HG03558 (cell line): ENCODE data around the gene RUNDC1.
A peak's percentile ranks its signal among the peaks of the same experiment; 100 is the strongest.
"Not testable (repeated sequence)": the region's sequence is repeated elsewhere in the genome, so short reads cannot be mapped to it uniquely, and the experiment has no call there.

Experiments used
- ATAC-seq: cut with Tn5 transposase; IDR thresholded peaks from one replicate; pipeline ENCODE4 v1.9.1; 2021; ENCODE audit warnings: moderate number of reproducible peaks; ENCODE audit not compliant: unreplicated experiment; ENCODE audit errors: extremely low read depth

Gene RUNDC1

DNA sequence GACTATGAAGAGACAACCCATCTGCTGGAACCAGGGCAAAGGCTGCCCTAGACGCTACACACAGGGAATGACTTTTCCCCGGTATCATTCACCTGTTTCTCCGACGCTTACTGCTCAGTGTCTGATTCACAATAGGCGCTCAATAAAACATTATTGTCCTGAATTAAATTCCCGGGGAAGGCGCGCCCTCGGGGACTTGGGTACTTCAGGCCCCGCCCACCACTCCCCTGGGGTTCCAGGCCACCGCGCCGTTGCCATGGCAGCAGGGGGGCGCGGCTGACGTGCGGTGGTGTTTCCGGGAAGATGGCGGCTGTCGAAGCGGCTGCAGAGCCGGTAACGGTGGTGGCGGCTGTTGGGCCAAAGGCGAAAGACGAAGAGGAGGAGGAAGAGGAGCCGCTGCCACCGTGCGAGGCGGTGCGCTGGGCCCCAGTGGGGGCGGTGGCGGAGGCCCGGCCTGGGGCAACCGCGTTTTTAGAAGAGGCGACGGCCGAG, at the start of gene RUNDC1:
Gene RUNDC1 (plus strand): TSS at position 292 of the 492 bp plus-strand sequence. CDS start 12 bp downstream, at position 304.
- no peak for ATAC-seq

DNA sequence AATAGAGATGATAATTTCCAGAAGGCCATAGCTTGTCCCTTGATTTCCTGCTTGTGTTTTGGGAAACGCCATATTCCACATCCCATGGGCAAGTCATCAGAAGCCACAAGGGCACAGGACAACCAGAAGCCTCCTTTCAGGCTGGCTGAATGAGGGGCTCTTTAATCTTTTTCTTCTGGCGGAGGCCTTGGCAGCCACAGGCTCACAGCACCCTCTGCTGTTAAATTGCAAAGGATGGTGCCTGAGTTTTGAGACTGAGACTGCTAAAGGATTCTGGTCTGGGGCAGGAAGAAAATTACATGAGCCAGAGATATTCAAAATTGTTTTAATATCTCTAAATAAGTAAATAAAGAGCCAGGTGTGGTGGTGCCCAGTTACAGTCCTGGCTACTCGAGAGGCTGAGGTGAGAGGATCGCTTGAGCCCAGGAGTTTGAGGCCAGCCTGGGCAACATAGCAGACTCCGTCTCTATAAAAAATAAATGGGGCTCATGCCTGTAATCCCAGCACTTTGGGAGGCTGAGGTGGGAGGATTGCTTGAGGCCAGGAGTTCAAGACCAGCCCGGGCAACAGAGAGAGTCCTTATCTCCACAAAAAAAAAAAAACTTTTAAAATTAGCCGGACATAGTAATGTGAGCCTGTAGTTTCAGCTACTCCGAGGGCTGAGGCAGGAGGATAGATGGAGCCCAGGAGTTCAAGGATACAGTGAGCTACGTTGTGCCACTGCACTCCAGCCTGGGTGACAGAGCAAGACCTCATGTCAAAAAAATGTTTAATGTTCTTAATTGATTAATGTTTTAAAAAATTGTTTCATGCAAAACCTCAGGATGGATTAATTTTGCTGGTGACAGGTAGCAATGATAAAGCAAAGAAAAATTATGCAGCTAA, 42.4 kb upstream of the RUNDC1 start:
- ATAC-seq = no peak

DNA sequence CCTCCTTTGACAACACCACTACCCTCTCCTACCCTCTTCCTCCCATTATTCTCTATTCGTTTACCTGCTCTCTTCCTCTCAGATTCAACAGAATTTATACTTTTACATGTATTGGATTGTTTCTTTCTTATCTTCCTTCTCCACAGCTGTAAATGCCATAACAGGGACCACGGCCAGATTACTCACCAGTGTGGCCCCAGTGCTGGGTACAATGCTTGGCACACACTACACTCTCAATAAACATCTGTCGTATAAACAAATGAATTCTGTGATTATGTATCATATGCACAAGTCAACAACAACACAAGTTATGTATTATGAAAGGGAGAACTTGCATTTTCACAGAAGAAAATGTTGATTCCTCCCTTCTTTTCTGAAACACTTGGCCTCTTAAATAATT, 36.2 kb upstream of the RUNDC1 start:
- ATAC-seq = no peak

DNA sequence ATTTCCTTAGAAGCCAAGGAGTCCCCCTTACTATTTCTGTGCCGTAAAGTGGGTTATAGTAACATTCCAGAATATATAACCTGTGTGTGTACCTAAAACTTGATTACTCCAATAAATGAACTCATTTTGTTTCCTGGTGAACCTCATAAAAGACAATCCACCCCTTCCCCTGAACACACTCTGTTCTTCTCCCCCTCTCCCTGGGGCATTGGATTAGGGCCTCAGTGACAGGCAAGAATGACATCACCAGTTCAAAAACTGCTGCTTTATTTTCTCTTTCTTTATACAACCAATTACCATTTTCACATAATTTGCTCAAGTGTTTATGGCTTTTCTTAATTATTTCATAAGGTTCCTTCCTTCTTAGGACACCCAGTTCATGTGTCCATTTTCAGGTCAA, 33.6 kb upstream of the RUNDC1 start:
- no peak for ATAC-seq

DNA sequence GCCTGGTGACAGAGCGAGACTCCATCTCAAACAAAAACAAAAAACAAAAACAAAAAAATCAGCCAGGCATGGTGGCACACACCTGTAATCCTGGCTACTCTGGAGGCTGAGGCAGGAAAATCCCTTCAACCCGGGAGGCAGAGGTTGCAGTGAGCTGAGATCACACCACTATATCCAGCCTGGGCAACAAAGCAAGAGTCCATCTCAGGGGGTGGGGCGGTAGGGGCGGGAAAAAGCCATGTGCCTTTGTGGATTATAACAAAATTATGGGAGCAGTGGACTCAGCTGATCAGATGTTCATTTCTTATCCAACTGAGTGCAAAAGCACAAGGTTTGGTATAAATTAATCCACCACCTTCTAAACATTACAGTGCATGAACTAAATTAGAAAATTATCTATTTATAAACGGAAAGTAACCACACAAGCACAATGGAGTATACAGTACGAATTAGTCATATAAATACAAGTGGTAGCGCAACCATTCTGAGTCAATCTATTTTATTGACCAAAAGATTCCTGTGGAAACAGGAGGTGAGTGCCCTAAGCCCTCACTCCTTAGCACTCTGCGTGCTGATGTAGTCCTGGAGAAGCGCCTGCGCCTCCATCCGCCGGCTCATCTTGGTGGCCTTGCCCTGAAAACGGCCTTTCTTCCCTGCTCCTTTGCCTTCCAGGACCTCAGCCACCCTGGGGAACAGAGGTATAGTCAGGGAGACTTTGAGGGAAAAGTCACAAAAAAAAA, 30.2 kb upstream of the RUNDC1 start:
- ATAC-seq = no peak

DNA sequence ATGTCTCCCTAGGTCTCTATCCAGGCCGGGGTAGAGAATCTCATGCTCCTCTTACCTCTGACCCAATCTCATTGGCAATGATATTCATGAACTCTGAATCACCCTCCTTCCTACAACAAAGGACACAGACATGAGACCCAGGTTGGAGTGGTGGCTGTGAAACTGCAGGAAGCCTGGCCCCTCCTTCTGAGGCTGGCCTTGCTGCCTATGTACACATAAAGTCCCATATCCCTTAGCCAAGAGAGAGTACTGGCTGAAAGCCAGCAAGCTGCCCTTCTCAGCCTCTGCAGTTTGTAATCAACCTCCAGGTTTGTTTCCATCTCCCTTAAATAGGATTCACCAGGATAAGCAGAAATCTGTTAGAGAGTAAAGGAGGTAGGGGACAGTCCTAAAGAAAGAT, 26.7 kb upstream of the RUNDC1 start:
- ATAC-seq = no peak

DNA sequence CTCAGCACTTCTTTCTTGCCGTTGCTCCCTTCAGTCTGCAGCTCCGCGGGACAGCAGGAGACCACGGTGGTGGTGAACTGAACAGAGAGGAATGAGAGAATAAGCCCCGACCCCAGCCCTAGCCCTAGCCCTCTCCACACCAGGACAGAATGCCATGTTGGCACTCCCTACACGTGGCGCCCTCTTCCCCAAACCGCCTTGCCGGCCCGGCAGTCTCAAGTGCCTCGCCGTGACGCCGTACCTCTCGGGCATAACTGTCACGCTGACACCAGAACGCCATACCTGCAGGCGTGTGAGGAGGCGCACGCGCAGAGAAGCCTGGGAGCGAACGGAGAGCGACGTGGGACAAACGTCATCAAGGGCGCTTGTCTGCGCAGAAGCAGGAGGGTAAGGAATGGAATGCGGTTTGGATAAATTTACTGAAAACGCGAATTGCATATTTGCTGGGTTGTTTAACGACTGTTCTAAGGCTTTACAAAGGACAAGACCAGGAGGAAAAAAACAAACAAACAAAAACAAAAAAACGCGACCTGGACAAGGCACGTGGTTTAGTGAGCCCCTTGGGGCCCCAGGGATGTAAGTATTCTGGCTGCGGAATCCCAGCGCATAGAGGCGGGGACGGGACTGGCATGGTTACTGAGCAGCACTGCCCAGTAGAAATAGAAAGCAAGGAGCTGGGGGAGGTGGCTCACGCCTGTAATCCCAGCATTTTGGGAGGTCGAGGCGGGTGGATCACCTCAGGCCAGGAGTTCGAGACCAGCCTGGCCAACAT, 16.0 kb upstream of the RUNDC1 start, which contains the start of gene AARSD1:
Gene AARSD1 (minus strand): TSS at position 294 of the 772 bp plus-strand sequence. CDS start 14 bp downstream, at position 280.
- ATAC-seq = peak; percentile 51

DNA sequence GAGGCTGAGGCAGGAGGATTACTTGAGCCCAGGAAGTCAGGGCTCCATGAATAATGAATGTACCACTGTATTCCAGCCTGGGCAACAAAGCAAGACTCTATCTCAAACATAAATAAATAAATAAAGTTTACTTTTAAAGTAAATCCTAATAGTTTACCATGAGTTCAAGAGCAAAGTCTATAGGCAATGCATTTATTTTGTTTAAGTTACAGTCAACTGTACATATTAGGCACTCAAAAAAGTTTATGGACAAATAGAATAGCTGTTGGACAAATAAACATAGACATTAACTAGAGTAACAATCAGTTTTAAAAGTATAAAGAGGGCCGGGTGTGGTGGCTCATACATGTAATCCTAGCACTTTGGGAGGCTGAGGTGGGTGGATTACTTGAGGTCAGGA, 12.4 kb upstream of the RUNDC1 start:
- ATAC-seq = no peak

DNA sequence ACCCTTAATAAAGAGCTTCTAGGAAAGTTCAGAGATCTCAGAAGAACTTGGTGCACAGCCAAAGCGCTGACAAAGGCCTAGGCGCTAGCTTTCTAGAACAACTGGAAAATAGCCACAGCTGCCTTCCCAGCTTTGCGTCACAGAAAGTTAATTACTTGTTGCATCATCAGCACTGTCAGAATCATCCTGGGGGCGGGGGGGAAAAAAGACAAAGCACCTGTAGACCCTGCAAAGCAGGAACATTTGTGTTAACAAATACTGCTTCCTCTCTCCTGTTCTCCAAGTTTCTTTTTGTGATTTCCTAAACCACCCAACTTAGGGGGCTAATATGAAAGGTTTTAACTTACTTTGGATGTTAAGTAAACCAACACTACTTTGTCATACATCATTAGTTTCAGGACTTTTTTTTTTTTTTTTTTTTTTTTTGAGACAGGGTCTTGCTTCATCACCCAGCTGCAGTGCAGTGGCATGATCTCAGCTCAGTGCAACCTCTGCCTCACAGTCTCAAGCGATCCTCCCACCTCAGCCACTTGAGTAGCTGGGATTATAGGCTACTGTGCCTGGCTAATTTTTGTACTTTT, 11.3 kb upstream of the RUNDC1 start:
- ATAC-seq = no peak

DNA sequence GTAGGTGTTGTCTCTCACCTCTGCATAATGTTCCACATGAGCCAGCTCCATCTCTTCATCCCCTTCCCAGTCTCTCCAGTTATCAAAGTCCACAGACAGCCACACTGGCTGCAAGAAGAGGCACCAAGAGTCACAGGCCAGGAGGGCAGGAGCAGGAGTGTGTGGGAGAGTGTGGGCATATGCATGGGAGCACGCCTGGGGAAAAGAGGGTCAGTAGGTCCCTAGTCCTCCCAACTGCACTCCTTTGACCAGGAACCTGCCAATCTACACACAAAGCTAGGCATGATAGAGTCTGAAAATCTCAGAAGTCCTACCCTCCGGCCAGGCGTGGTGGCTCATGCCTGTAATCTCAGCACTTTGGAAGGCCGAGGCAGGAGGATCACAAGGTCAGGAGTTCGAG, 8.8 kb upstream of the RUNDC1 start:
- ATAC-seq = no peak

DNA sequence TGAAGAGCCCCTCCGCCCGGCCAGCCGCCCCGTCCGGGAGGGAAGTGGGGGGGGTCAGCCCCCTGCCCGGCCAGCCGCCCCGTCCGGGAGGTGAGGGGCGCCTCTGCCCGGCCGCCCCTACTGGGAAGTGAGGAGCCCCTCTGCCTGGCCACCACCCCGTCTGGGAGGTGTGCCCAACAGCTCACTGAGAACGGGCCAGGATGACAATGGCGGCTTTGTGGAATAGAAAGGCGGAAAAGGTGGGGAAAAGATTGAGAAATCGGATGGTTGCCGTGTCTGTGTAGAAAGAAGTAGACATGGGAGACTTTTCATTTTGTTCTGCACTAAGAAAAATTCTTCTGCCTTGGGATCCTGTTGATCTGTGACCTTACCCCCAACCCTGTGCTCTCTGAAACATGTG, 7.0 kb upstream of the RUNDC1 start:
- ATAC-seq = not testable (repeated sequence)

DNA sequence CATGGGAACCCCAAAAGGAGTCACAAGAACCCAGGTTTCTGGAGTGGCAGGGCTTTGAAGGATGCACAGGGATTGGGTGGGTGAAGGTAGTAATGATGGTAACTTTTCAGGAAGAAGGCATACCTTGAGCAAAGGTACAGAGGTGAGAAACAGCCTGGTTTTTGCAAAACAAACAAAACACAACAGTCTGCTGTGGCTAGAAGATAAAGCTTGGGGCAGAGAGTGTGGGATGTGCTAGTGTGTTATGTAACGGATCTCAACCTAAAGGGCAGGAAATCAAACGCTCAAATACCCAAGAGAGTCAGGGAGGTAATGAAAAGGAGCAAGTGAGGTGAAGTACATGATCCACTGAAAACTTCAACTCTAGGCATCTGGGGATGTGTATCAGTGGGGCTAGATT, 5.1 kb upstream of the RUNDC1 start:
- no peak for ATAC-seq

DNA sequence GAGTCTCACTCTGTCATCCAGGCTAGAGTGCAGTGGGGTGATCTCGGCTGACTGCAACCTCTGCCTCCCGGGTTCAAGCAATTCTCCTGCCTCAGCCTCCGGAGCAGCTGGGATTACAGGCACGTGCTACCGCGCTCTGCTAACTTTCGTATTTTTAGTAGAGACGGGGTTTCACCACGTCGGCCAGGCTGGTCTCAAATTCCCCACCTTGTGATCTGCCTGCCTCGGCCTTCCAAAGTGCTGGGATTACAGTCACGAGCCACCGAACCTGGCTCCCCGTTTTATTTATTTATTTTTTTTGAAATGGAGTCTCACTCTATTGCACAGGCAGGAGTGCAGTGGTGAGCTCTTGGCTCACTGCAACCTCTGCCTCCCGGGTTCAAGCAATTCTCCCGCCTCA, 4.7 kb upstream of the RUNDC1 start:
- not testable (repeated sequence) for ATAC-seq

DNA sequence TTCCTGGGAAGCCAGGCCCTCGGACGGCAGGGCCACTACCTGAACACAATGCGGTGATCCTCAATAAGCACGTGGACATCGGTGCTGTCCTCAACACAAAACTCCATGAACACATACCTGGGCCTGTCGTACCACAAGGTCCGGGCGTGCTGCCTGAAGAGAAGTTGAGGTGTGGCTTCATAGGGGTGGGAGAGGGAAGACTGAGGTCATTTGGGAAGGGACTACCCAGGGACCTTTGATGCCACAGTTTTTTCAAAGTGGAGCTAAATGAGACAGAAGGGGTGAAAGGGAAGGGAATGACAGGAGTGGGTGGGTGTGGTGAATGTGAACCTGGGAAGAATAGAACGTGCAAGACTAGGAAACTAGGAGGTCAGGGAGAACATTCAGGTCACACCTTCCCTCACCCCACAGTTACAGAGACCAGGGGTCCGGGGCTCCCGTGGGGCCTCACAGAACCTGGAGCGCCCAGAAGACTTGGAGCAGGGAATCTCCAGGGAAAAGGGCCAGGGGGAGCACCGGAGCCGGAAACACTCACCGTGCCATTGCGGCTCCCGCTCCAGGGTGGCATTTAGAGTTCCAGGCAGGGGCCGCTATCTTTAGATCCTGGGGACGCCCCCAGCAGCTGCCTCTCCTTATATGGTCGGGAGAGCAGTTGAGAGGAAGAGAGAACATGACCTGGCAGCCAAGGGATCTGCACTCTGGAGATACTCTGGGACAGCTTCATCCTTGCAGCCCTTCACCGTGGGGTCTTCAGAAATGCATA, 673 bp upstream of the RUNDC1 start, which contains the start of gene PTGES3L:
Gene PTGES3L (minus strand): TSS at position 570 of the 763 bp plus-strand sequence. CDS start 27 bp downstream, at position 543.
- ATAC-seq = no peak

DNA sequence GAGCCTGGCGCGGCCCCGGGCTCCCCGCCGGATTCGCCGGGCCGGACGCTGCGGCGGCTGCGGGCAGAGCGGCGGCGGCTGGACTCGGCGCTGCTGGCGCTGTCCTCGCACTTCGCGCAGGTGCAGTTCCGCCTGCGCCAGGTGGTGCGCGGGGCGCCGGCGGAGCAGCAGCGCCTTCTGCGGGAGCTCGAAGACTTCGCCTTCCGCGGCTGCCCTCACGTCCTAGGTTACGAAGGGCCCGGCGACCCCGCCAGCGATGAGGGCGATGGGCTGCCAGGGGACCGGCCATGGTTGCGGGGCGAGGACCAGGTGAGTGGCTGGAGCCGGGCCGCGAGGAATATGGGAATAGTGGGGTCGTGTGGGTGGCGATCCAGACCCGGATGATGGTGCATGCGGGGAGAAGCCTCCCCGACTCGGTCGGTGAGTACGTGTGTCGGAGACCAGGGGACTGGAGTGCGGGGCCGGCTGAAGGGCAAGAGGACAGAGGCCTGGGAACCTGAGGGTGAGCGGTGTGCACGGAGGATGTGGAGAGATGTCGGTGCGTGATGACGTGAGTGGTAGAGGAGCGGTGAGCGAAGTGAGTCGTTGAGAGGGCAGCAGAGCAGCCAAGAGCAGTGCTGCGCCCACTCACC, 517 bp downstream of the RUNDC1 start:
- no peak for ATAC-seq

DNA sequence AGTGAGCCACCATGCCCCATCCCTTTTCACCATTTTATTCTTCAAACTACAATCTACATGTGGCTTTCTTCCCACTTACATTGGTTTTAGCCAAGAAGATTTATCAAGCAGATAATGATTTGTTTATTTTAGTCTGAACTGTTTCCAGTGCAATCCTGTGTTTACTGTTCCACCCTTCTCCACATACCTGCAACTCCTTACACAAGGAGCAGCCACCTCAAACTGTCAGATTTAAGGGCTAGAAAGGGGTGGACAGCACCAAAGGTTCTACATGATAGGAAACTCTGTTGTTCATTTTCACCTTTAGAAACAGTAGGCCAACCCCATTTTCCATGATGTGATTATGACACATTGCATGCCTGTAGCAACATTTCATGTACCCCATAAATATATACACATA, 1.9 kb downstream of the RUNDC1 start:
- no peak for ATAC-seq

DNA sequence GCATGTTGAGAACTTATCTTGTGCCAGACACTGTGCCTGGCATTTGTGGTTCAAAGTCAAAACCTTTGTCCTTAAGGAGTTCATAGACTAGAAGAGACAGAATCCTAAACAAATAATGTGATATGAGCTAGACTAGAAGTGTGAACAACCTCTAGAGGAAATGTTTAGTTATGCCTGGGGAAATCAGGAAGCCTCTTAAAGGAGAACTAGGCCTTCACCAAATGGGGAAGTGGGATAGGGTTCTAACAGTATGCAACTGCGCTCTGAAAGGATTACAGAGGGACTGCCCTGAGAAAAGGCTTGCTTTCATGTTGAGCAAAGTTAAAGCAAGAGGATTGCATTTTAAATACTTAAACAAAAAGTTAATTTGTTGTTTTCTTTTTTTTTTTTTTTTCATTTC, 4.9 kb downstream of the RUNDC1 start:
- ATAC-seq = no peak

DNA sequence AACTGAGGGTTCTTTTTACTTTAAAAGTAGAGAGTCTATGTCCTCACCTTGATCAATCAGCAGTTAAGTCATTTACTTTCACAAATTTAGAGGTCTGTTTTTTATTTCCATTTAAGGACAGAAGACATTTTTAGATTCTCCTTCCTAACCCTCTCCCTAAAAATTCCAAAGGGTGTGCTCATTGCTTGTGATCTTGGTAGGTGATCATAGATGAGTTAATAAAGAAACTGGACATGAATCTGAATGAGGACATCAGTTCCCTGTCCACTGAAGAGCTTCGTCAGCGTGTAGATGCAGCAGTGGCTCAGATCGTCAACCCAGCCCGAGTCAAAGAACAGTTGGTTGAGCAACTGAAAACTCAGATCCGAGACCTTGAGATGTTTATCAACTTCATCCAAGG, 8.8 kb downstream of the RUNDC1 start:
- ATAC-seq = no peak
